Right lobe of liver (tissue), 6 donors: ENCODE results near the gene AKTIP. TPM values are rescaled to one million over a fixed set of nuclear protein-coding genes. Genes with fewer than 3 reads are reported as not detected.

Experiments
- ATAC-seq, 4 donors: fragments of 200-7000 bp; cut with Tn5 transposase; one replicate each; pipeline ENCODE4 v1.9.1; 2020; ENCODE audit warnings: mild to moderate bottlenecking in 4 of 4, moderate library complexity in 4 of 4
- DNase-seq, 3 donors: peaks; one replicate each; pipeline ENCODE4 v3.0.0-alpha.2; 2020
- H3K27ac ChIP-seq, 3 donors: fragments of 200-600 bp; one replicate each; pipeline ENCODE4 v1.8.0; 2022
- H3K27me3 ChIP-seq, 2 donors: fragments of 200-600 bp; one replicate each; pipeline ENCODE4 v1.8.0; 2022
- H3K36me3 ChIP-seq, 4 donors: fragments of 200-600 bp; sonication (generic) in 1 of 4; one replicate each; pipeline versions ENCODE4 v1.5.1 to v1.8.0; 2017 to 2022; ENCODE audit warnings: control low read depth in 1 of 4
- H3K4me1 ChIP-seq, 4 donors: fragments of 200-600 bp; sonication (generic) in 1 of 4; one replicate each; pipeline versions ENCODE4 v1.5.1 to v1.8.0; 2017 to 2022; ENCODE audit warnings: control low read depth in 1 of 4
- H3K4me3 ChIP-seq, 3 donors: fragments of 200-600 bp; one replicate each; pipeline ENCODE4 v1.8.0; 2022
- H3K9me3 ChIP-seq, 4 donors: fragments of 200-600 bp; sonication (generic) in 1 of 4; one replicate each; pipeline versions ENCODE4 v1.5.1 to v1.8.0; 2017 to 2022; ENCODE audit warnings: control low read depth in 1 of 4
- CTCF ChIP-seq, 4 donors: fragments of 200-600 bp in 3 of 4; fragments of 450-650 bp in 1 of 4; IDR thresholded peaks; one replicate each; pipeline versions ENCODE4 v1.5.1 to v1.8.0; 2016 to 2022; ENCODE audit warnings: antibody characterized with exemption in 4 of 4, mild to moderate bottlenecking in 2 of 4
- POLR2A ChIP-seq: fragments of 450-650 bp; IDR thresholded peaks from one replicate; pipeline ENCODE4 v1.6.1; 2017; ENCODE audit warnings: antibody characterized with exemption, mild to moderate bottlenecking
- WGBS: methylation state at CpG from one replicate; pipeline ENCODE4 v1.1.6; 2018; ENCODE audit warnings: low coverage, low lambda C conversion rate; ENCODE audit not compliant: insufficient coverage; ENCODE audit errors: missing lambda C conversion rate; 5-methylcytosine and 5-hydroxymethylcytosine counted together
- intact Hi-C, 2 donors: fragments of 100-400 bp; cut with DNase I; formaldehyde crosslinking; loops; one replicate each; pipeline versions ENCODE4 v1.11.2 to v1.14.1; 2022
- total RNA-seq, 6 experiments: library from RNA; depleted of rRNA in 2 of 6; stranded (reverse); fragments of >200 nt in 2 of 6; fragmentation: NEBNext Ultra II Directional in 3 of 6; extraction: Animal tissue kit (Norgen Biotek cat#: 25700) in 3 of 6; gene quantifications; one replicate each; pipeline versions ENCODE4 v1.1.0 to v1.2.4, GENCODE V29; 2016 to 2023
- donor health status: DM: no; HTN: yes; CAD: no.
- donor health status: DM: no; HTN: no; CAD: no.
- donor health status: DM: no; HTN: no; CAD: no.
- donor health status: DM: no; HTN: yes; CAD: no.
- donor health status: DM: no; HTN: yes; CAD: no.

The AKTIP gene
- total RNA-seq, 6 experiments from 2014 or later: 23.3 to 42.4 (median 26.5) TPM

GRCh38 chr16:53458635-53459034 lies 44.4 kb downstream of the AKTIP start:
- DNase-seq (no peak), ATAC-seq (no peak)
- no peaks in the 10 kb centered on the region for H3K27me3 ChIP-seq
- peaks cover 0 to 76% (median 34%) of the 10 kb centered on the region in 4 donors for H3K36me3 ChIP-seq
- no peak overlapping the region for H3K4me3 ChIP-seq
- WGBS: 88% methylated on average over 8 of the region's 8 CpGs
- no peaks in the 10 kb centered on the region for H3K4me1 ChIP-seq
- H3K27ac ChIP-seq: no peak overlapping the region
- intact Hi-C loops: no loop called here
- H3K9me3 ChIP-seq: no peaks in the 10 kb centered on the region
- no peak for TF ChIP-seq POLR2A
- no peak for TF ChIP-seq CTCF (IDR thresholded peaks at IDR 0.05)

- H3K36me3 ChIP-seq: peaks cover 0 to 83% (median 39%) of the 10 kb centered on the region in 4 donors
- H3K27me3 ChIP-seq: no peaks in the 10 kb centered on the region
- H3K4me1 ChIP-seq: no peaks in the 10 kb centered on the region
- DNase-seq: no peak
- H3K27ac ChIP-seq: no peak overlapping the region
- WGBS: 91% methylated on average over 2 of the region's 2 CpGs
- intact Hi-C loops: no loop called here
- H3K4me3 ChIP-seq: no peak overlapping the region
- TF ChIP-seq POLR2A (no peak), CTCF (IDR thresholded peaks at IDR 0.05) (no peak)
- peak; percentile 38 to 68 (median 54) for ATAC-seq
- no peaks in the 10 kb centered on the region for H3K9me3 ChIP-seq
Measured at GRCh38 chr16:53457670-53458069, 45.3 kb downstream of the AKTIP start.

- peak in 3 of 4 donors; percentile 20 to 56 (median 42) for ATAC-seq
- no peaks in the 10 kb centered on the region for H3K27me3 ChIP-seq
- H3K4me3 ChIP-seq: no peak overlapping the region
- no peak for DNase-seq
- H3K4me1 ChIP-seq: no peaks in the 10 kb centered on the region
- intact Hi-C loops: no loop called here
- no peak overlapping the region for H3K27ac ChIP-seq
- 79% methylated on average over 2 of the region's 2 CpGs for WGBS
- TF ChIP-seq POLR2A: no peak
- no peak for TF ChIP-seq CTCF (IDR thresholded peaks at IDR 0.05)
- no peaks in the 10 kb centered on the region for H3K9me3 ChIP-seq
- peaks cover 0 to 83% (median 39%) of the 10 kb centered on the region in 4 donors for H3K36me3 ChIP-seq
Measured at GRCh38 chr16:53456625-53457024, 46.4 kb downstream of the AKTIP start.

- H3K27me3 ChIP-seq: no peaks in the 10 kb centered on the region
- TF ChIP-seq CTCF (IDR thresholded peaks at IDR 0.05): no peak
- no peak for TF ChIP-seq POLR2A
- peak in 1 of 4 donors; percentile 27 for ATAC-seq
- H3K9me3 ChIP-seq: no peaks in the 10 kb centered on the region
- intact Hi-C loops: no loop called here
- no peak overlapping the region for H3K4me3 ChIP-seq
- H3K36me3 ChIP-seq: peaks cover 0 to 70% (median 24%) of the 10 kb centered on the region in 4 donors
- WGBS: 100% methylated on average over 2 of the region's 5 CpGs
- H3K27ac ChIP-seq: no peak overlapping the region
- H3K4me1 ChIP-seq: no peaks in the 10 kb centered on the region
- no peak for DNase-seq
Measured at GRCh38 chr16:53453928-53454327, 49.1 kb downstream of the AKTIP start.
